GM12801 (cell line): ENCODE results near the gene FKBP1B.

Experiments used
- TF ChIP-seq, protein P1 (sequence below): IDR thresholded peaks from one replicate; pipeline ENCODE4 v1.5.1; 2011; ENCODE audit warnings: control low read depth; ENCODE audit not compliant: insufficient read length; ENCODE audit errors: extremely low read depth

Gene FKBP1B

DNA sequence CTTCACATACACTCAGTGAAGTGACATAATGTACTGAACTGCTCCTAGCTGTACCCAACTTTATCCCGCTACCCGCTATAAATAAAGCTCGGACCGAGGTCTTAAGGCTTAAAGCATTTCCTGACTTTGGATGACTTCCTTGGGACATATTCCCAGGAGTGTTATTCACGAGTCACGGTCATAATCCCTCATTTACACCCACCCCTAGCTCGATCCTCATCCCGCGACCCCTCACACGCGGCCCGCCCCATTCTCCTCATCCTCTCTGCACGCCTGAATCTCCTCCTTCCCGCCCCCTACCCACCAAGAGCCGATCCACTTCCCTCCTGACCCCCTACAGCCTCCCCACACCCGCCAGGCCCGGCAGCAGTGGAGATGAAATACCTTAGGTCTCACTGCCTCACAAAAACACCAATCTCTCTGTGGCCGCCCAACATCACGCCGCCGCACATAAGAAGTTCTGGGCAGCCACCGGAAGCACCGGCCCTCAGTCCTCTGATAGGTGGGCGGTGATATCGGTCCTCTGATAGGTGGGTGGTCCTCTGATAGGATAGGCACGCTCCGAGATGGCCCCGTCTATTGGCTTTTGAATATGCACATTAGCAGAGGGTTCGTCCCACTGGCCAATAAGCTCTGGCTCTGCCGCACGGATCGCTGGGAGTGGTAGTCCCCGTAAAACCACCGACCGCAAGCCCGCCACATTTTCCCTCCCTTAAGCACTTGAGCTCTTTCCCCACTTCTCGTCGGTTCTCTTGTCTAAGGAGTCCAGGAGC, 2.4 kb upstream of the FKBP1B start, which contains the start of gene WDCP:
Gene WDCP, minus strand, starts transcription at position 462 of the 773 bp plus-strand sequence. CDS start 7,897 bp downstream, outside the sequence.
- TF ChIP-seq, protein P1, sequence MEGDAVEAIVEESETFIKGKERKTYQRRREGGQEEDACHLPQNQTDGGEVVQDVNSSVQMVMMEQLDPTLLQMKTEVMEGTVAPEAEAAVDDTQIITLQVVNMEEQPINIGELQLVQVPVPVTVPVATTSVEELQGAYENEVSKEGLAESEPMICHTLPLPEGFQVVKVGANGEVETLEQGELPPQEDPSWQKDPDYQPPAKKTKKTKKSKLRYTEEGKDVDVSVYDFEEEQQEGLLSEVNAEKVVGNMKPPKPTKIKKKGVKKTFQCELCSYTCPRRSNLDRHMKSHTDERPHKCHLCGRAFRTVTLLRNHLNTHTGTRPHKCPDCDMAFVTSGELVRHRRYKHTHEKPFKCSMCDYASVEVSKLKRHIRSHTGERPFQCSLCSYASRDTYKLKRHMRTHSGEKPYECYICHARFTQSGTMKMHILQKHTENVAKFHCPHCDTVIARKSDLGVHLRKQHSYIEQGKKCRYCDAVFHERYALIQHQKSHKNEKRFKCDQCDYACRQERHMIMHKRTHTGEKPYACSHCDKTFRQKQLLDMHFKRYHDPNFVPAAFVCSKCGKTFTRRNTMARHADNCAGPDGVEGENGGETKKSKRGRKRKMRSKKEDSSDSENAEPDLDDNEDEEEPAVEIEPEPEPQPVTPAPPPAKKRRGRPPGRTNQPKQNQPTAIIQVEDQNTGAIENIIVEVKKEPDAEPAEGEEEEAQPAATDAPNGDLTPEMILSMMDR: no peak

DNA sequence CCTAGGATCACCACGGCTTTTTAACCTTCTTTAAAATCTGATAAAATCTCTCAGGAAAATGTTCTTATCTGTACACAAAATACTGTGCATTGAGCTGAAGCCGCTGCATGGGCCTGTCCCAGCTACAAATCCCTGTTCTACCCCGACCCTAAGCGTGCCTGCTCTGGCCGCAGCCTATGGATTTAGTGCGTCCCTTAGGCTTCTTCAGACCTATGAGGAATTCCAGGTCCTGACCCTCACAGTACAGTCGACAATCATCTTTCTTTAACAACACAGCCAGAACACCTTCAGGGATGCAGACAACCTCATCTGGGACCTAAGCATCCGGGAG, 1.9 kb upstream of the FKBP1B start:
- TF ChIP-seq, protein P1: no peak

DNA sequence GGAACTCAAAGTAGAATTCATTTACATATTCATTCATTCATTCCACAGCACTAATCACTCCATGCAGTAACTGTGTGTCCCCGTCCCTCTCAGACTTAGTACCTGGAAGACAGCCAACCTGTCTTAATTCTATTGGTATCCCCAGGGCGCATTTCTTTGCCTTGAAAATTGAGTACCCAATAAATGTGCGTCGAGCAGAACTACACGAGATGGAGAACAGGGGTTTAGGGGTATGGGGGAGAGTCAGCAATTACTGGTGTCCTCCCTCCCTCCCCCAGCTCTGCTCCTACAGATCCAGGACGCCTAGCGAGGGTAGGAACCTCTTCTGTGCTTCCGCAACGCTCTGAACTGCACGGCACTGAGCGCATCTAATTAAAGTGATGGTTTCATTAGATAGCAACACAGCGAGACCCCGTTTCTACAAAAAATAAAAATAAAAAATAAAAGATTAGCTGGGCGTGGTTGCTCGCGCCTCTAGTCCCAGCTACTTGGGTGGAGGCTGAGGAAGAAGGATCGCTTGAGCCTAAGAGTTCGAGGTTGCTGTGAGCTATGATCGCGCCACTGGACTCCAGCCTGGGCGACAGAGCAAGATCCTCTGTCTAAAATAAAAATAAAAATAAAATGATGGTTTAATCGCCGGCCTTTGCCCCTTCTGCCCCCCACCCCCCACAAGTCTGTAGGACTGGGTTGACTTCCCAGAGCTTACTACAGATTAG, 614 bp upstream of the FKBP1B start:
- TF ChIP-seq, protein P1: no peak

DNA sequence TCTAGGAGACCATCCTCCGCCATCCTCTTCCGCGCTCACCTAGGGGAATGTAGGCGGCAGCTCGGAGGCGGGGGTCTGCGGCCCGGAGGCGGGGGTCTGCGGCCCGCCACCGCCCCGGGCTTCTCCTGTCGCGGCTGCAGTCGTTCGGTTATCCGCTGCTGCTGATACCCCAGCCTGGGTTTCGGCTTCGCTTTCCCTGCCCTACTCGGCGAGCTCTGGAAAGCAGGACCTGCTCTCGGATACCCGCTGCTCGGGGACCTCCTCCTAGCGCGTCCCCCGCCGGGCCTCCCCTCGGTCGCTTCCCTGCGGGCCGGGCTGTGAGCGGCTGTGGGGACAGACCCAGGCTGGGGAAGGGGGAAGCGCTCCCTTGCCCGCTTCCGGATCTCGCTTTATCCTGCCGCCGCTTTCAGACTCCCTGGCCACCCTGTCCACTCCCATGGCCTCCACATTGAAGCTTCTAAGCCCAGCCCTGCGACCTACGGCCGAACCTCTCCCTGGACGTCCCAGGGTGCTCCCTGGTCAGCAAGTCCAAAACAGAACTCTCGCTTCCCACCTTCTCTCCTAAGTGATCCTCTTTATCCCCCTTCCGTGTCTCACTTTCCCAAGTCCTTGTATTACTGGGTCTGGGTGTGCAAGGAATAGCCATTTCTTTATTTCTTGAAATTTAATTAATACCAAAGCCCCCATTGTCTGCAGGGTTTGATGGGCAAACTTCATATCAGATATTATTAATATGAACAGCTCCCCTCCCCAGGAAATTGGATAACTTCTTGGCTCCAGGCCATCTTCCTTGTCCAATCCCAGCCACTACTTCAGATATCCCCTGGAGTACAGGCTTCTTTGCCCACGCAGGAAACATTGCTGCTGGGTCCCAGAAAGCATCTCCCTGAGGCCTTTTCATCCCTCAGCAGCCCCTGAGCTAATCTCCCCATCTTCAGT, 769 bp downstream of the FKBP1B start:
- TF ChIP-seq, protein P1: no peak

DNA sequence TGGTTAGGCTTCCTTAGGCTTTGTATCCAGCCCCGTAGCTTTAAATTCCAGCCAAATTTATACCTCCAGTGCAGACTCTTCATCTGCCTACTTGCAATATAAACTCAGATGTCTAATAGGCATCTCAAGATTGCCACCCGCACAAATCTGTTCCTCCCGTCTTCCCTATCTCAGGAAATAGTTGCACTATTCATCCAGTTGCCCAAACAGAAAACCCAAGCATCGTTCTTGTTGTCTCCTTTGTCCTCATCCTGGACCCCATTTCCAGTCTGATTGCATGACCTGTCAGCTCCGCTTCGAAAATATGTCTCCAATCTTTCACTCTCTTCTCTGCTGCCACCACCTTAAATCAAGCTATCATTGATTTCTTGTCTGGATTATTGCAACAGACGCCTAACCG, 2.3 kb downstream of the FKBP1B start:
- TF ChIP-seq, protein P1: no peak

DNA sequence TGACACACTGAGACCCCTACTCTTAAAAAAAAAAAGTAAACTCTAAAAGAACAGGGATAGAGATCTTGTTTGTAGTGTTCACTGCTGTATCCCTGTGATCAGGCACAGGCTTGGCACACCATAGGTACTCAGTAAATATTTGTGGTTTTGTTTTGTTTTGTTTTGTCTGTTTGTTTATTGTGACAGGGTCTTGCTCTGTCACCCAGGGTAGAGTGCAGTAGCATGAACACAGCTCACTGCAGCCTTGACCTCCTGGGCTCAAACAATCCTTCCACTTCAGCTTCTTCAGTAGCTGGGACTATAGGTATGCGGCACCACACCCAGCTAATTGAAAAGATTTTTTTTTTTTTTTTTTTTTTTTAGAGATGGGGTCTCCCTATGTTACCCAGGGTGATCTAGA, 3.4 kb downstream of the FKBP1B start:
- TF ChIP-seq, protein P1: no peak

DNA sequence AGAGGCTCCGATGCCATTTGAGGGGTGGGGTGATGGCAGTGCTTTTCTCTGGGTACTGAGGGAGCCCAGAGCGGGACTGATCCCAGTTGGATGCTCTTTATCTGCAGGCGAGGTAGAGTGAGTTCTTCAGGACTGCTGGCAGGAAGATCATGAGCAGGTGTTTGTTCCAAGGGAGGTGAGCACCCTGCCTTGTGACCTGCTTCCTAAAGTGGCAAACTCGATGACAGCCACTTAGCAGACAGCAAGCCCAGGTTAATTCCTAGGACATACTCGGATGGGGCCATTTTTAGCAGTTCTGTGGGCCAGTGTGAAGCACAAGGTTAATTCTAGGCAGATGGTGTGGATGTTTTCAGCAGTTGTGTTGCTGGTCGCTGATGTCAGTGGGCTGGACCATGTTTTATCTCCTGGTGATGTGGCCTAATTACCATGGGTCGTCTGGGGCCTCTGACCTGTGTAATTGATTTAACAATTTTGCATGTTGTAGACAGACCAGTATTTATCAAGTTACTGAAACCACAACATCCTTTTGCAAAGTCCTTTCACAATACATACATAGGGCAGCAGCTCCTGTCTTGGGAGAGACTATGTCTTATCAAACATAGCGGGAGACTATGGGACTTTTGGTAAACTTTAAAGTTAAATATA, 4.9 kb downstream of the FKBP1B start:
- TF ChIP-seq, protein P1: no peak
